ENCODE measurements around the gene CBR4.

DNA sequence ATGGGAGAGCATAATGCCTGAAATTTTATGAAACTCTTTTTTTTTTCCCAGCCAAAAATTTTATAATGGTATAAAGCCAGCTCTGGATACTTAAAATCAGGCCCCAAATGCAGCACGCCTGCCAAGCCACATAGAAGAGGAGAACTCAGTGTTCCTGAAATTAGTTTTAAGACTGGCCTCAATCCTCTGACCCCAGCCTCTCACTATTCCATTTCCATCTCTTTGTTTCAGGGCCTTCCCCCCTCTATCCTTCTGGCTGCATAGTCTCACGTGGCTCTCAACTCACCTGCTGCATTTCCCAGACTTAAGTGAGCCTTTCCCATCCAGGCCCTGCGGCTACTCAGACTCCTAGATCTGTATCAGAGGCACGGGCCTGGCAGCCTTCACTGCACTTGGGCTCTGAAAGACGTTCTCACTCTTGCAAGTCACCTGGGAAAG, 5.2 kb upstream of the CBR4 start:
- TF ChIP-seq, protein P1, sequence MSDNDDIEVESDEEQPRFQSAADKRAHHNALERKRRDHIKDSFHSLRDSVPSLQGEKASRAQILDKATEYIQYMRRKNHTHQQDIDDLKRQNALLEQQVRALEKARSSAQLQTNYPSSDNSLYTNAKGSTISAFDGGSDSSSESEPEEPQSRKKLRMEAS (CRISPR knock-in tag; IDR thresholded peaks at IDR 0.05), result no peak
- no peak for TF ChIP-seq TP53 (CRISPR knock-in tag; IDR thresholded peaks at IDR 0.05)

Data from WTC11 (cell line).